KMS-11 (cell line): Measurements from ENCODE around the gene RNASE1.
"Not testable (repeated sequence)": the region's sequence is repeated elsewhere in the genome, so short reads cannot be mapped to it uniquely, and the experiment has no call there.

Experiments used
- H2AFZ ChIP-seq: fragments of 200-600 bp; sonication (generic); 2 replicates; pipeline ENCODE4 v1.6.1; 2016; ENCODE audit warnings: antibody characterized with exemption, mixed run types, low read depth
- H3K27ac ChIP-seq: fragments of 200-600 bp; sonication (generic); 2 replicates; pipeline ENCODE4 v1.6.1; 2016; ENCODE audit warnings: mild to moderate bottlenecking, mixed run types
- H3K27me3 ChIP-seq: fragments of 200-600 bp; sonication (generic); 2 replicates; pipeline ENCODE4 v1.6.1; 2017; ENCODE audit warnings: mild to moderate bottlenecking, low read depth, mixed run types, moderate library complexity; ENCODE audit not compliant: insufficient read depth
- H3K36me3 ChIP-seq: fragments of 200-600 bp; sonication (generic); 2 replicates; pipeline ENCODE4 v1.6.1; 2017; ENCODE audit warnings: mild to moderate bottlenecking, mixed run types; ENCODE audit not compliant: insufficient read depth
- H3K4me1 ChIP-seq: fragments of 200-600 bp; sonication (generic); 2 replicates; pipeline ENCODE4 v1.6.1; 2016; ENCODE audit warnings: mild to moderate bottlenecking, low read depth, mixed run types; ENCODE audit not compliant: poor library complexity, severe bottlenecking
- H3K4me2 ChIP-seq: fragments of 200-600 bp; sonication (generic); 2 replicates; pipeline ENCODE4 v1.7.0; 2016; ENCODE audit warnings: mild to moderate bottlenecking, mixed run types
- H3K4me3 ChIP-seq: fragments of 200-600 bp; sonication (generic); IDR thresholded peaks from 2 replicates; pipeline ENCODE4 v1.6.1; 2017; ENCODE audit warnings: low read depth, low read length, mixed read lengths; ENCODE audit not compliant: insufficient read depth
- H3K79me2 ChIP-seq: fragments of 200-600 bp; sonication (generic); 2 replicates; pipeline ENCODE4 v1.6.1; 2016; ENCODE audit warnings: low read depth, mixed run types; ENCODE audit not compliant: insufficient read depth
- H3K9ac ChIP-seq: fragments of 200-600 bp; sonication (generic); 2 replicates; pipeline ENCODE4 v1.6.1; 2016; ENCODE audit warnings: mild to moderate bottlenecking, mixed run types
- H4K20me1 ChIP-seq: fragments of 200-600 bp; sonication (generic); 2 replicates; pipeline ENCODE4 v1.6.1; 2016; ENCODE audit warnings: mild to moderate bottlenecking, mixed run types; ENCODE audit not compliant: insufficient read depth
- TF ChIP-seq, protein P1 (sequence below): fragments of 200-600 bp; sonication (generic); conservative IDR thresholded peaks from 2 replicates; pipeline ENCODE4 v1.6.1; 2017; ENCODE audit warnings: low read depth, mild to moderate bottlenecking, antibody characterized with exemption, low read length, moderate library complexity, mixed read lengths

RNASE1 gene

DNA sequence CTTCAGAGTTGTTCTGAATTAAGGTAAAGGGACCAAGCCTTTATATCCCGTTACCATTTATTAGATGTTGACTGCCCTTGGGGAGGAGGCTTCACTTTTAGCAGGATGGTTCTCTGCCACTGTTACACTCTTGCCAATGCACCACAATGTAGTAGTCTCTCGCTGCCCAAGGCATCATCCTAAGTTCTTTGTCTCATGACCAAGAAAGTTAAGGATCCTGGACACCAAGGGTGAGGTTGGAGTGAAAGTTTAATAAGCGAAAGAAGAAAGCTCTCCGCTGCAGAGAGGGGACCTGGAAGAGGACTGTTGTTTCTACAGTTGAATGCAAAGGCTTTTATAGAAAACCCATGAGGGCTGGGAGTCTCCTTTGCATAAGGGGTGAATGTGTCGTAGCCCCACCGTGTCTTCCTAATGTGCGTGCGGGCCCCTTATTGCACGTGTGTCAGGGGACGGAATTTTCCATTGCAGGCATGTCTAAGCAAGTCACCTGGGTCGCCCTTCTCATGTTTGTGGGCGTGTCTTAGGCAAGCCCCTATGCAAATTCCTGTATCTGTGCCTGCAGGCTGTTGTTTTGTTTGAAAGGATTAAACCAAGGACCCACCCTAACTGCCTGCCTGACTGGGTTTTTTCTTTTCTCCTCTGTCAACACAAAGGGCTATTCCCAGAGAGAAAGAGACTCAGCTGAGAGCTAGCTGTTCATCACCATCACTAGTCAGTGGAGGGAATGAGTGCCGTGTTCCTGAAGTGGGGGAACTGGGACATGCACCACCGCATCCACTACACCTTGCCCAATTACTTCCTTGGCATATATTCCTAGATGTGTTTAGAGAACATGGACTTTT is 17.6 kb upstream of the RNASE1 start:
- Histone ChIP-seq H3K9ac (no peak overlapping the region), H3K4me3 (no peak overlapping the region), H3K79me2 (no peaks in the 10 kb centered on the region), H3K27ac (no peak overlapping the region), H3K4me2 (no peak overlapping the region), H3K36me3 (no peaks in the 10 kb centered on the region), H2AFZ (no peak overlapping the region), H3K27me3 (no peaks in the 10 kb centered on the region), H3K4me1 (no peaks in the 10 kb centered on the region), H4K20me1 (no peaks in the 10 kb centered on the region)
- TF ChIP-seq, protein P1, sequence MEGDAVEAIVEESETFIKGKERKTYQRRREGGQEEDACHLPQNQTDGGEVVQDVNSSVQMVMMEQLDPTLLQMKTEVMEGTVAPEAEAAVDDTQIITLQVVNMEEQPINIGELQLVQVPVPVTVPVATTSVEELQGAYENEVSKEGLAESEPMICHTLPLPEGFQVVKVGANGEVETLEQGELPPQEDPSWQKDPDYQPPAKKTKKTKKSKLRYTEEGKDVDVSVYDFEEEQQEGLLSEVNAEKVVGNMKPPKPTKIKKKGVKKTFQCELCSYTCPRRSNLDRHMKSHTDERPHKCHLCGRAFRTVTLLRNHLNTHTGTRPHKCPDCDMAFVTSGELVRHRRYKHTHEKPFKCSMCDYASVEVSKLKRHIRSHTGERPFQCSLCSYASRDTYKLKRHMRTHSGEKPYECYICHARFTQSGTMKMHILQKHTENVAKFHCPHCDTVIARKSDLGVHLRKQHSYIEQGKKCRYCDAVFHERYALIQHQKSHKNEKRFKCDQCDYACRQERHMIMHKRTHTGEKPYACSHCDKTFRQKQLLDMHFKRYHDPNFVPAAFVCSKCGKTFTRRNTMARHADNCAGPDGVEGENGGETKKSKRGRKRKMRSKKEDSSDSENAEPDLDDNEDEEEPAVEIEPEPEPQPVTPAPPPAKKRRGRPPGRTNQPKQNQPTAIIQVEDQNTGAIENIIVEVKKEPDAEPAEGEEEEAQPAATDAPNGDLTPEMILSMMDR, result no peak

DNA sequence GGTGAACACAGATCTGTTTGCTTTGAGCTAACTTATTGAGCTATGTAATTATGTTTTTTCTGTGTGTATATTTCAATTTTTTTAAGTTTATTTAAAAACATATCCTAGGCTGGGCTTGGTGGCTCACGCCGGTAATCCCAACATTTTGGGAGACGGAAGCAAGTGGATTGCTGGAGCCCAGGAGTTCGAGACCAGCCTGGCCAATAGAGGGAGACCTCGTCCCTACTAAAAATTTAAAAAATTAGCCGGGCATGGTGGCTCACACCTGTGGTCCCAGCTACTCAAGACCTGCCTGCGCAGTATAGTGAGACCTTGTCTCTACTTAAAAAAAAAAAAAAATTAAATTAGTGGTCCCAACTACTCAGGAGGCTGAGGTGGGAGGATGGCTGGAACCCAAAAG is 16.2 kb upstream of the RNASE1 start:
- H3K36me3 ChIP-seq, result no peaks in the 10 kb centered on the region
- H3K4me1 ChIP-seq, result no peaks in the 10 kb centered on the region
- no peak overlapping the region for H2AFZ ChIP-seq
- H3K79me2 ChIP-seq, result no peaks in the 10 kb centered on the region
- H3K4me2 ChIP-seq, result no peak overlapping the region
- H3K4me3 ChIP-seq, result no peak overlapping the region
- TF ChIP-seq, protein P1, result no peak
- no peaks in the 10 kb centered on the region for H3K27me3 ChIP-seq
- H3K9ac ChIP-seq, result no peak overlapping the region
- no peak overlapping the region for H3K27ac ChIP-seq
- H4K20me1 ChIP-seq, result no peaks in the 10 kb centered on the region

DNA sequence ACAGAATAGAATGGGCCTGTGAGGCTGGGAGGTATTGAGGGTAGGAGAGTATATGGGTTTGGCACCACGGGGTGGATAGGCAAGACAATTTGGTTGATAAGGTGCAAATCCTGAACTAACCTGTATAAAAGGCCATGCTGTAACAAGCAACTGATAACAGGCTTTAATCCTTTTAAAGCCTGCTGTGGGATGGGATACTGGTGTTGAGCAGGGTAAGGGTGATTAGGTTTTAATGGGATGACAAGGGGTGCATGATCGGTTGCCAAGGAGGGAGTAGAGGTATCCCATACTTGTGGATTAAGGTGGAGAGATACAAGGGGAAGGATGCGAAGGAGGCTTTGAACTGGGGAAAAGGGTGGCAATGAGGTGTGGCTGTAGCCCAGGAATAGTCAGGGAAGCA is 13.3 kb upstream of the RNASE1 start:
- H4K20me1 ChIP-seq, H3K27ac ChIP-seq, H3K27me3 ChIP-seq, H2AFZ ChIP-seq, H3K4me1 ChIP-seq, H3K9ac ChIP-seq, H3K4me2 ChIP-seq, H3K36me3 ChIP-seq, H3K4me3 ChIP-seq, H3K79me2 ChIP-seq: not testable (repeated sequence)

DNA sequence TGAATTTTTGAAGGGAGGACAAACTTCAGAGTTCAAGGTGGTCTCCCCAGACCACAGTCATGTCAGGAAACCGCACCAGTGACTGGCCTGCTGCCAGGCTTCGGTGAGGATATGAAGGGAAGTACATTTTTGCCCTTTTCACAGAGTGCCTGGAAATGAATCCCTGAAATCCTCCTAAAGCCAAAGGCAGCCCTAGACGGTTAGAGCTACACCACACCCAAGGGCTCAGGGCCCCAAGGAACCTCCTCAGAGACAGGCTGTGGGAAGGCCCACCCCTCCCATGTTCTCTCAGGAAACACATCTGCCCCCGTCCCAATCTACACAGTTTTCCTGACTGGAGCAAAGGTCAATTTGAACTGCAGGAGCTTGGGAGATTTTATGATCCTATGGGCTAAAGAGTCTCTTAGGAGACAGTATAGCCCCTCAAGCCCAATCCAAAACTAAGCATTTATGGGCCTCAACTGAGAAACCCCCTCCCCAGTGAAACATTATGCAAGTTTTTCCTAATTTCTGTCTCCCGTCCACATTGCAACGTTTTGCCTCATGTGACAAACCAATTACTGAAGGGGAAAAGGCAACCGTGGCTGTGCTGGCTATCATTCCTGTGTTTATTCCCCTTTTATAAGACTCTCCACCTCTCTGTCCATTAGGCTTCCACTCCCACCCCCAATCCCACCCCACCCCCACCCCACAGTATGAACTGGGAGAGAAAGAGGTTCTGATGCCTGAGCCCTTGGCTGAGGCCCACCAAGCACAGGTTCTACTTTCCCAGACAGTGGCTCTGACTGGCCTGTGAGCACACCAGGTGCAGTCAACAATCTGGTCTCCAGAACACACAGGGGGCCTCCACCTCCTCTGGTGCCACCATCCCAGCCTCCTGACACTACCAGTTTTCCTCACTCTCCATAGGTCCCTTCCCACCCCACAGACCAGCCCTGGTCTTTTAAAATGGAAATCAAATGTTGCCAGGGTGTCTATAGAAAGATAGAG is 9.6 kb upstream of the RNASE1 start:
- H2AFZ ChIP-seq, result no peak overlapping the region
- no peaks in the 10 kb centered on the region for H3K36me3 ChIP-seq
- H3K27ac ChIP-seq, result no peak overlapping the region
- H3K4me3 ChIP-seq, result no peak overlapping the region
- no peak overlapping the region for H3K4me2 ChIP-seq
- H3K27me3 ChIP-seq, result no peaks in the 10 kb centered on the region
- no peaks in the 10 kb centered on the region for H3K79me2 ChIP-seq
- no peak overlapping the region for H3K9ac ChIP-seq
- TF ChIP-seq, protein P1, result no peak
- no peaks in the 10 kb centered on the region for H4K20me1 ChIP-seq
- H3K4me1 ChIP-seq, result no peaks in the 10 kb centered on the region
